K562 (cell line): ENCODE results near the gene HOXA11. TPM values are rescaled to one million over a fixed set of nuclear protein-coding genes. Genes with fewer than 3 reads are reported as not detected.

Experiments used
- CBX1 ChIP-seq: sonication (generic); IDR thresholded peaks from 2 replicates; pipeline ENCODE4 v1.6.1; 2016; ENCODE audit warnings: antibody characterized with exemption, low read depth, mild to moderate bottlenecking
- ELF1 ChIP-seq: fragments of 200-800 bp; sonication (Bioruptor generic); IDR thresholded peaks from 2 replicates; pipeline ENCODE4 v1.6.1; 2016; ENCODE audit warnings: missing genetic modification characterization, missing compliant biosample characterization
- HEY1 ChIP-seq: fragments of 250-450 bp; sonication (Bioruptor Pico); IDR thresholded peaks from 2 replicates; pipeline ENCODE4 v1.5.0; 2020; ENCODE audit warnings: mild to moderate bottlenecking, moderate library complexity, borderline replicate concordance
- HNRNPL ChIP-seq: fragments of 200-400 bp; formaldehyde crosslinking; IDR thresholded peaks from 2 replicates; pipeline ENCODE4 v1.6.1; 2017; ENCODE audit warnings: low read depth, mild to moderate bottlenecking, low read length
- HNRNPUL1 ChIP-seq: fragments of 200-400 bp; formaldehyde crosslinking; IDR thresholded peaks from 2 replicates; pipeline ENCODE4 v1.6.1; 2017; ENCODE audit warnings: low read length
- HSF4 ChIP-seq: fragments of 250-450 bp; sonication (Bioruptor Pico); IDR thresholded peaks from 2 replicates; pipeline ENCODE4 v2.1.2; 2022; ENCODE audit warnings: mild to moderate bottlenecking, moderate library complexity, borderline replicate concordance
- KLF1 ChIP-seq: fragments of 450-650 bp; IDR thresholded peaks from 2 replicates; pipeline ENCODE4 v1.6.1; 2016; ENCODE audit warnings: missing genetic modification characterization, missing compliant biosample characterization
- MECOM ChIP-seq: fragments of 250-450 bp; sonication (Bioruptor Pico); IDR thresholded peaks from 2 replicates; pipeline ENCODE4 v1.8.0; 2022; ENCODE audit warnings: inconsistent platforms
- NFIC ChIP-seq: fragments of 450-650 bp; IDR thresholded peaks from 2 replicates; pipeline ENCODE4 v1.6.1; 2017; ENCODE audit warnings: mild to moderate bottlenecking, inconsistent platforms
- SIX5 ChIP-seq, 2 experiments: IDR thresholded peaks; 2 replicates each; pipeline ENCODE4 v1.6.1; 2011; ENCODE audit warnings: low read length in 2 of 2, borderline replicate concordance in 1 of 2, low read depth in 1 of 2, mild to moderate bottlenecking in 1 of 2, moderate library complexity in 1 of 2; ENCODE audit not compliant: insufficient read depth in 1 of 2
- TBP ChIP-seq: optimal IDR thresholded peaks from 2 replicates; pipeline ENCODE3; 2011; ENCODE audit warnings: low read depth, low read length, improper control_type of control experiment
- WHSC1 ChIP-seq: IDR thresholded peaks from one replicate; pipeline ENCODE4 v1.6.1; 2012; ENCODE audit warnings: low read length, control low read depth, inconsistent platforms
- ZNF217 ChIP-seq: sonication (generic); formaldehyde crosslinking; IDR thresholded peaks from 2 replicates; pipeline ENCODE4 v1.8.0; 2022; ENCODE audit warnings: mild to moderate bottlenecking, missing genetic modification reagents
- ZNF263 ChIP-seq: sonication (generic); formaldehyde crosslinking; IDR thresholded peaks from 2 replicates; pipeline ENCODE4 v1.8.0; 2022; ENCODE audit warnings: mild to moderate bottlenecking, missing genetic modification reagents, borderline replicate concordance
- ZNF79 ChIP-seq: fragments of 250-450 bp; sonication (Bioruptor Pico); IDR thresholded peaks from 2 replicates; pipeline ENCODE4 v1.4.0; 2020; ENCODE audit warnings: low read depth, mild to moderate bottlenecking, moderate library complexity
- polyA plus RNA-seq, 8 experiments: library from polyadenylated mRNA; depleted of rRNA in 4 of 8; stranded (reverse) in 5 of 8; unstranded in 3 of 8; fragments of >200 nt; fragmentation: Nextera tagmentation in 2 of 8; fragmentation: Illumina TruSeq in 1 of 8; extraction: Ambion mirVana in 2 of 8; extraction: Trizol in 1 of 8; gene quantifications; 2 replicates each; pipeline versions ENCODE4 v1.2.1 to v1.2.3, GENCODE V29; 2011 to 2014; ENCODE audit warnings: inconsistent platforms in 1 of 8, missing spikeins in 1 of 8
- total RNA-seq, 7 experiments: library from RNA; depleted of rRNA in 6 of 7; stranded (reverse); fragments of >200 nt in 6 of 7; fragmentation: Illumina TruSeq in 2 of 7; extraction: Trizol in 2 of 7; gene quantifications; 2 replicates each; pipeline versions ENCODE4 v1.2.1 to v1.2.3, GENCODE V29; 2011 to 2021; ENCODE audit warnings: low replicate concordance in 1 of 7
- TF ChIP-seq, protein P1 (sequence below), 2 experiments: fragments of 450-650 bp; formaldehyde crosslinking in 1 of 2; IDR thresholded peaks; 2 replicates each; pipeline versions ENCODE4 v1.4.0 to v1.6.1; 2014 to 2020; ENCODE audit warnings: mild to moderate bottlenecking in 2 of 2, borderline replicate concordance in 1 of 2, low read depth in 1 of 2
- TF ChIP-seq, protein P2 (sequence below): fragments of 250-450 bp; sonication (Bioruptor Pico); IDR thresholded peaks from 2 replicates; pipeline ENCODE4 v1.5.1; 2021; ENCODE audit warnings: mild to moderate bottlenecking
- TF ChIP-seq, protein P3 (sequence below): fragments of 250-450 bp; sonication (Bioruptor Pico); IDR thresholded peaks from 2 replicates; pipeline ENCODE4 v1.8.0; 2021; ENCODE audit warnings: mild to moderate bottlenecking, moderate library complexity

The HOXA11 gene
- total and polyA plus RNA-seq, 9 of the 15 experiments (the other 6 are each of a cell fraction or from before 2014, with no cell fraction given): not detected

DNA sequence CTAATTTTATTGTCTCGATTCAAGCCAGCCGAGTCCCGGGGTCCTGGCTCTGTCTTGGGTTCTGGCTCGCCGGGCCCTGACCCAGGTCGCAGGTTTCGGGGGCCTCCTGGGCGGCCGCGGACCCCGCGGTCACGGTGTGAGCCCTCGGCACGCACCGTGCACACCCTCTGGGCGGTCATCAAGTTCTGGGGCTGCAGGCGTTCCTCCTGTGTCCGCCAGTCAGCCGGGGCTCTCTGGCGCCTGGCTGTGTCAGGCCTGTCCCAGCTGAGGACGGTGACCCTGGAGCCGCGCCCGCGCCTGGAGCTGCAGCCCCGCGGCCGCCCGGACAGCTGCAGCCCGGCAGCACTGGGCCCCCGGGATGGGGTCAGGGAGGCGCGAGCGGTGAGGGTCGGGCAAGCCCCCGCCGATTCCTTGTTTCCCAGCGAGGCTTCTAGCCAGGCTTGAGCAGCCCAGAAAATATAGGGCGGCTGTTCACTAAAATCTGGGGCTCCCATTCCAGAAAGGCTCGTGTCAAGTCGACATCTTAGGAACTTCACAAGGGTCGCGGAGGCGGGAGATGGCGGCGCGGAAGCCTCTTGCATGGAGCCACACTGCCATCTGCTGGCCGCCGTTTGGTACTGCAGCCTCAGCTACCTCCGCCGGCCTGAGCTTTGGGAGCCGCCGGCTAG lies 24.4 kb downstream of the HOXA11 start (continued):
- TF ChIP-seq, protein P1, sequence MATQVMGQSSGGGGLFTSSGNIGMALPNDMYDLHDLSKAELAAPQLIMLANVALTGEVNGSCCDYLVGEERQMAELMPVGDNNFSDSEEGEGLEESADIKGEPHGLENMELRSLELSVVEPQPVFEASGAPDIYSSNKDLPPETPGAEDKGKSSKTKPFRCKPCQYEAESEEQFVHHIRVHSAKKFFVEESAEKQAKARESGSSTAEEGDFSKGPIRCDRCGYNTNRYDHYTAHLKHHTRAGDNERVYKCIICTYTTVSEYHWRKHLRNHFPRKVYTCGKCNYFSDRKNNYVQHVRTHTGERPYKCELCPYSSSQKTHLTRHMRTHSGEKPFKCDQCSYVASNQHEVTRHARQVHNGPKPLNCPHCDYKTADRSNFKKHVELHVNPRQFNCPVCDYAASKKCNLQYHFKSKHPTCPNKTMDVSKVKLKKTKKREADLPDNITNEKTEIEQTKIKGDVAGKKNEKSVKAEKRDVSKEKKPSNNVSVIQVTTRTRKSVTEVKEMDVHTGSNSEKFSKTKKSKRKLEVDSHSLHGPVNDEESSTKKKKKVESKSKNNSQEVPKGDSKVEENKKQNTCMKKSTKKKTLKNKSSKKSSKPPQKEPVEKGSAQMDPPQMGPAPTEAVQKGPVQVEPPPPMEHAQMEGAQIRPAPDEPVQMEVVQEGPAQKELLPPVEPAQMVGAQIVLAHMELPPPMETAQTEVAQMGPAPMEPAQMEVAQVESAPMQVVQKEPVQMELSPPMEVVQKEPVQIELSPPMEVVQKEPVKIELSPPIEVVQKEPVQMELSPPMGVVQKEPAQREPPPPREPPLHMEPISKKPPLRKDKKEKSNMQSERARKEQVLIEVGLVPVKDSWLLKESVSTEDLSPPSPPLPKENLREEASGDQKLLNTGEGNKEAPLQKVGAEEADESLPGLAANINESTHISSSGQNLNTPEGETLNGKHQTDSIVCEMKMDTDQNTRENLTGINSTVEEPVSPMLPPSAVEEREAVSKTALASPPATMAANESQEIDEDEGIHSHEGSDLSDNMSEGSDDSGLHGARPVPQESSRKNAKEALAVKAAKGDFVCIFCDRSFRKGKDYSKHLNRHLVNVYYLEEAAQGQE (IDR thresholded peaks at IDR 0.05; ENCODE audit: borderline replicate concordance): peak; percentile 69; the same call in 1 of the 2 replicates
- TF ChIP-seq, protein P1 (CRISPR knock-in tag; IDR thresholded peaks at IDR 0.05; ENCODE audit: low read depth): no peak
- TF ChIP-seq HSF4: no peak
- TF ChIP-seq HEY1 (CRISPR knock-in tag): no peak
- TF ChIP-seq KLF1: no peak
- 0 out of 2 replicates have a peak, but pooled peaks have one; percentile 20 for TF ChIP-seq CBX1
- TF ChIP-seq SIX5 (IDR thresholded peaks at IDR 0.05; ENCODE audit: borderline replicate concordance in 1 of 2, insufficient read depth in 1 of 2, low read depth in 1 of 2, low read length in 2 of 2): no peak
- no peak for TF ChIP-seq HNRNPUL1
- TF ChIP-seq TBP: no peak
- TF ChIP-seq, protein P2, sequence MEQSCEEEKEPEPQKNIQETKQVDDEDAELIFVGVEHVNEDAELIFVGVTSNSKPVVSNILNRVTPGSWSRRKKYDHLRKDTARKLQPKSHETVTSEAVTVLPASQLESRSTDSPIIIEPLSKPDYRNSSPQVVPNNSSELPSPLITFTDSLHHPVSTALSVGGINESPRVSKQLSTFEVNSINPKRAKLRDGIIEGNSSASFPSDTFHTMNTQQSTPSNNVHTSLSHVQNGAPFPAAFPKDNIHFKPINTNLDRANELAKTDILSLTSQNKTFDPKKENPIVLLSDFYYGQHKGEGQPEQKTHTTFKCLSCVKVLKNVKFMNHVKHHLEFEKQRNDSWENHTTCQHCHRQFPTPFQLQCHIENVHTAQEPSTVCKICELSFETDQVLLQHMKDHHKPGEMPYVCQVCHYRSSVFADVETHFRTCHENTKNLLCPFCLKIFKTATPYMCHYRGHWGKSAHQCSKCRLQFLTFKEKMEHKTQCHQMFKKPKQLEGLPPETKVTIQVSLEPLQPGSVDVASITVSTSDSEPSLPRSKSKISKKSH (CRISPR knock-in tag): no peak
- TF ChIP-seq HNRNPL: no peak
- no peak for TF ChIP-seq WHSC1
- TF ChIP-seq ZNF79: no peak
- TF ChIP-seq MECOM (CRISPR knock-in tag): no peak
- no peak for TF ChIP-seq ELF1
- no peak for TF ChIP-seq ZNF263 (CRISPR knock-in tag)
- TF ChIP-seq ZNF217: no peak
- TF ChIP-seq NFIC: no peak
- TF ChIP-seq, protein P3, sequence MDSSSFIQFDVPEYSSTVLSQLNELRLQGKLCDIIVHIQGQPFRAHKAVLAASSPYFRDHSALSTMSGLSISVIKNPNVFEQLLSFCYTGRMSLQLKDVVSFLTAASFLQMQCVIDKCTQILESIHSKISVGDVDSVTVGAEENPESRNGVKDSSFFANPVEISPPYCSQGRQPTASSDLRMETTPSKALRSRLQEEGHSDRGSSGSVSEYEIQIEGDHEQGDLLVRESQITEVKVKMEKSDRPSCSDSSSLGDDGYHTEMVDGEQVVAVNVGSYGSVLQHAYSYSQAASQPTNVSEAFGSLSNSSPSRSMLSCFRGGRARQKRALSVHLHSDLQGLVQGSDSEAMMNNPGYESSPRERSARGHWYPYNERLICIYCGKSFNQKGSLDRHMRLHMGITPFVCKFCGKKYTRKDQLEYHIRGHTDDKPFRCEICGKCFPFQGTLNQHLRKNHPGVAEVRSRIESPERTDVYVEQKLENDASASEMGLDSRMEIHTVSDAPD: no peak
